HG03045 (cell line): ENCODE measurements around the gene HOXB1.

ENCODE experiments used
- ATAC-seq: cut with Tn5 transposase; IDR thresholded peaks from one replicate; pipeline ENCODE4 v1.9.1; 2021; ENCODE audit warnings: mild to moderate bottlenecking, moderate library complexity; ENCODE audit not compliant: unreplicated experiment

The HOXB1 gene

DNA sequence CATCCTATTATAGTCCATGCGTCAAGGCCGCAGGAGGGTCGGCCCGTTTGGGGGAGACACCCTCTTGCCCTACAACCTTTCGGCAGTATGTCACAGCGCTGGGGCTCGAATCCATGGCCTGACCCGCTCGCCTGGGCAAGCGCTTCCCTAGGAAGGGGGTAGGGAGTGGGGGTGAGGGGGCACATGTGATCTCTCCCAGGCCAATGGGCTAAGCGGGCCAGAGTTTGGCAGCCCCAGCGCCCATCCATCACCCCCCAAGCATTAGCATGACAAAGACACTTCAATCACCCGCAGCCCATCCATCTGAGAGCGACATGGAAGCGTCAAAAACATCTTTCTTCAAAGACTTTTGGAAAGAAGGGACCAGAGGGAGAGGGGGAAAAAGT is at the start of gene HOXB1:
Gene HOXB1 (minus strand): TSS at position 125 of the 386 bp plus-strand sequence. CDS start 107 bp downstream, at position 18.
- no peak for ATAC-seq

GRCh38 chr17:48579760-48580554 is 49.1 kb upstream of the HOXB1 start:
- ATAC-seq, result no peak

DNA sequence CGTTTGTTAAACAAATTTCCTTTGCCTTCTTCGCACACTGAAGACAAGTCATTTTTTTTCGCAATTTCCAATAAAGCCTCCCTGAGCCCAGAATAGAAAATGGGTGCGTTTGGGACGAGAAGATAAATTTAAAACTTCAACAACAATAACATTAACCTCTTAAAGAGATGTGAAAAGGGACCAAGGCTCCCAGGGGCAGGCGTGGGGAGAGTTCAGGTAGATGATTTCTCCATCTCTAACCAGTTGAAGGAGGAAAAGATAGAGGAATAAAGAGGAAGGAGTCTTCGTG is 48.6 kb upstream of the HOXB1 start:
- ATAC-seq, result no peak

- ATAC-seq, result no peak
Observed at GRCh38 chr17:48578616-48579470, 48.0 kb upstream of the HOXB1 start.

GRCh38 chr17:48577946-48578615 is 47.3 kb upstream of the HOXB1 start, which contains the start of gene HOXB4:
HOXB4 (minus strand) TSS chr17:48578350; CDS start chr17:48578319, 31 bp downstream.
- no peak for ATAC-seq

GRCh38 chr17:48577330-48577945 is 46.6 kb upstream of the HOXB1 start:
- ATAC-seq, result no peak

GRCh38 chr17:48576479-48577309 is 45.9 kb upstream of the HOXB1 start:
- no peak for ATAC-seq

GRCh38 chr17:48575673-48576478 is 45.1 kb upstream of the HOXB1 start:
- no peak for ATAC-seq

- ATAC-seq, result no peak
Observed at GRCh38 chr17:48575066-48575582, 44.3 kb upstream of the HOXB1 start.

DNA sequence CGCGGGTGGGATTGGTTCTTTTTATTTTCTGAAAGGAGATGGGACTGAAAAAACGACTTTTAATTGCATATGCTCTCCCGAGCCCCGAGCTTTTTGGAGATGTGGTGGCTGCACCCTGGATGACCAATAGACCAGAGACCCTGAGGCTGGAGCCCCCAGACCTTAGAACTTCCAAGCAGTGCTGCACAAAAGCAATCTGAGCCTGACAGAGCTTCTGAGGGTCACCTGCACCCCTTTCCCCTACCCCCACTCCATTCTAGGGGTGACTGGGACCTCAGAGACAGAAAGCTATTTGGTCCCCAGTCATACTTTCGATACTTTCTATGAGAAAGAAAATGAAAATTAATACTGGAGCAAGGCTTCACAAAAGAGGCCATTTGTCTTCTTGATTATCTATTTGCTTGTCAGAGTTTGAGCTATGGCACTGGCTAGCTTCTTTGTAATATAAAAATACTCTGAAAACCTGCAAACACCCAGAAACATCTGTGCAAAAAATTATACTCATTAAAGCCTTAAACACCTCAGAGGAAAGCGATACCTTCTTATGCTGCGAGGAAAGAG is 43.8 kb upstream of the HOXB1 start:
- ATAC-seq, result no peak

DNA sequence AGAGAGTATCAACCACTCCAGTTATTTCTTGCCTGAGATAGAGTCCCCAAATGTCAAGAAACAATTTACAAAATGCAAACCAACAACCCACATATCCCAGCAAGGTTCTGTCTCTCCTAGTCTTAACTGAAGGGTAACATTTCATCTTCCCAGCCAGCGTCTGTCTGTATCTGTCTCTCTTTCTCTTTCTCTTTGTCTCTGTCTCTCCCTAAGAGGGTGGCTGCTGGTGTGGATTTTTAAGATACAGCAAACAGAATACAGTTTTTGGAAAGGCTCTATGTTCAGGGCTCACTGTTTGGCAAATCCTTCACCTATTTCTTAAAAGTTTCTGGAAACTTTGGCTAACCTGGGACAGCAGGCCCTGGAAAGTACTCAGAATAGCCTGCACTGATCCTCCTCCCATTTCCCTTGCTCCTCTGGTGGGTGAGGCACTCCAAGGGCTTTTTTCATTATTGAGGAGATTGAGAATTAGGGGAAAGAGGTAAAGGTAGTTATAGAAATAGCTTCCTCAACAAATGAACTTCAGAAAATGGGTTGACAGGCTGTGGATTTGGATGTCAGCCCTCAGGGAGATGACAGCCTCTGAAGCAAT is 41.1 kb upstream of the HOXB1 start:
- ATAC-seq, result no peak

- ATAC-seq, result no peak
Observed at GRCh38 chr17:48571024-48571818, 40.4 kb upstream of the HOXB1 start.

GRCh38 chr17:48570325-48571023 is 39.7 kb upstream of the HOXB1 start:
- ATAC-seq, result no peak

DNA sequence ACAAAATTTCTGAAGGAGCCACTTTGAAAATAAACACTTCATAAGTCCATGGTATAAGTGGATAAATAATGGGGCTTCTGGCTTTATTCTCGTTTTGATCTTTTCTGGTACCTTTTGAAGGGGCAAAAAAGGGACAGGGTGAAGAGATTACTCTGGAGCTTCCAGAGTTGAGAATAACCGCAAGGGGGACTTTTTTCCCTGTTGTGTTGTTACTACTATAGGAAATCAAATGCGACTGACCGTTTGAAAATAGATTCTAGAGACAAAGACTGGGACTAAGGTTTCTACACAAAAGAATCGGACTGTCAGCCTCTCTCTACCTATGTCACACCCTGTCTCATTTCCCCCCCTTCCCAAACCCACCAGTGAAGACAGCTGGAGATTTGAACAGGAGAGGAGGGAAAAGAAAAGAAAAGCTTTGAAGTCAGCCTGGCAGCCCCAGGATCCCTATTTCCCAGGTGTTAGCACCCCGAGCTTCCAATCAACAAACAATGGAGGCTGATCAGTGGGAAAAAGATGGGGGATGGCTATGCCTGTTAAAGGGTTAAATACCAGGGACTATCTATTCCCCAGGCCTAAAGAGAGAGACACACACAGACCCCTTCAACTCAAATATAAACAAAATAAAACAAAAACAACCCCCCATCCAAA is 39.0 kb upstream of the HOXB1 start:
- ATAC-seq, result no peak

- no peak for ATAC-seq
Observed at GRCh38 chr17:48569240-48569582, 38.4 kb upstream of the HOXB1 start.

DNA sequence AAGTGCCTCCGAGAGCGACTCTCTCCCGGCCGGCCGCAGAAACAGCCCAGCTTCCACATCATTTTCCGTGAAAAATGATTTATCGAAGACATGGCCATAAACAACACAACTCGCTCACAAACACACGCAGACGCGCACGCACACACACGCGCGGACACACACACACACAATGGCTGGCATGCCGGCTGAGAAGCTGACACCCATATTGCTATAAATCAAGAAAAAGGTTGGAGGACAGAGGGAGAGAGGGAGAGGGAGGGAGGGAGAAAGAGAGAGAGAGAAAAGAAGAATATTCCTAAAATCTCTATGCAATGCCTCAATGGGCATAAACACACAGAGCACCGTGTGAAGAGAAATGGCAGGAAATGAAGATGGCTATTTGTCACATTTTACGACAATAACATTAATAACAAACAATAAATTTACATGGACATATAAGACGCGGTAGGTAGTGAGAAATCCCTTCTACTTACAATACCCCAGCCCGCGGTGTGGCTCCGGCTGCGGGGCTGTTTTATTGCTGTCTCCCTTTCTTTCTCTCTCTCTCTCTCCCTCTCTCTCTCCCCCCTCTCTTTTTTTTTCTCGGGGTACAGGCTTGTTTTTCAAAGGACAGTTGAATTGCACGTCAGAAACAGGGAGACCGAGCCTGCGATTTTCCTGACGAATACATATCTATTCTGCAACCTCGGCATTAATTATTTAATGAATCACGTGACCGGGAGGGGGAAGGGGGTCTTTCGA is 37.9 kb upstream of the HOXB1 start:
- ATAC-seq, result no peak
